GM21576 (cell line): ENCODE measurements around the gene STOML3.

Experiments used
- ATAC-seq: cut with Tn5 transposase; IDR thresholded peaks from one replicate; pipeline ENCODE4 v1.9.1; 2021; ENCODE audit warnings: mild to moderate bottlenecking, moderate library complexity; ENCODE audit not compliant: unreplicated experiment

The STOML3 gene

DNA sequence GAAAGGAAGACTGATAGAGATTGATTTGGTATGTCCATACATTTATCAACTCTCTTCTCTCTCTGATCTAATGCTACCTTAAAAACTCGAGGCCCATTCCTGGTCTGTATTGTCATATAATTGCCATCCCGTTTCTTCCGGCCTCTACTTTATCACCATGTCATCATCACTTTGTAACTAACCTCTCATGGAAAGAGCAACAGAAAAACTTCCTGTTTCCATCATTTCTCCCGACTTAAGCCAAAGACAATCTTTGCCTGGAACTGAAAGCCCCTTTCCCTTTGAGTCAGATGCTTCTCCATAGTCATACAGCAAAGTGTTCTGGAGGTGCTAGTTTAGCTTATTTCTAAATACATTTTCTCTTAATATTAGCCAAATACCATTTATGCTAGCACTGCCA is 2.8 kb upstream of the STOML3 start:
- no peak for ATAC-seq

- ATAC-seq, result no peak
Observed at GRCh38 chr13:38981096-38981495, 9.5 kb downstream of the STOML3 start.

GRCh38 chr13:38980750-38981078 is 9.9 kb downstream of the STOML3 start:
- ATAC-seq, result no peak

GRCh38 chr13:38979891-38980749 is 10.5 kb downstream of the STOML3 start:
- no peak for ATAC-seq

DNA sequence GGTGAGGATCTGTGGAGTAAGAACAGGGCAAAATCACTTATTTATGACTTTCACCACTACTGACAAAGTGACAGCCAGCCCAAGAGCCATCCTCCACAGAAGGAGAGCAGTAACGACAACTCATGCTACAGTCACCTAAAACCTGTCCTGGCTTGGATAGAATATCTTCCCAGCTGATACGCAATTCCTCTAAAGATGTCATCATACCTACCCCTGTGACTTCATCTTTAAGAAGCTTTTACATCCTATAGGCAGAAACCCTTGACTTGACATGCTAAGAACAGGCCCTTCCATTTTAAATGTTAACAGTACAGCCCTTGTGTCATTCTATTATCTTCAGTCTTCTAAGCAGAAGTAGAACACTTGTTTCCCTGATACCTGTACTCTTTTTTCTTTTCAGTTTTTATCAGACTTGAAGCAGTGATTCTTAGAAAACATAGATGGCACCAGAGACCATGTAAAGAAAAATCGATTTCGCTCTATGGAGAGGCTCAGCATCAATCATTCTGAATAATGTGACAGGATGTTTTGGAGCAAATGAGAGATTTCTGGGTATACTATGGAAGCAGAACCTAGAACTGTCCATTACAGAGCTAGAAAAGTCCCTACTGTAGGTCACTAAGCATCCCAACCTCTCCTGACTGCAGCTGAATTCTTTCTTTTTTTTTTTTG is 20.1 kb downstream of the STOML3 start:
- ATAC-seq, result no peak

DNA sequence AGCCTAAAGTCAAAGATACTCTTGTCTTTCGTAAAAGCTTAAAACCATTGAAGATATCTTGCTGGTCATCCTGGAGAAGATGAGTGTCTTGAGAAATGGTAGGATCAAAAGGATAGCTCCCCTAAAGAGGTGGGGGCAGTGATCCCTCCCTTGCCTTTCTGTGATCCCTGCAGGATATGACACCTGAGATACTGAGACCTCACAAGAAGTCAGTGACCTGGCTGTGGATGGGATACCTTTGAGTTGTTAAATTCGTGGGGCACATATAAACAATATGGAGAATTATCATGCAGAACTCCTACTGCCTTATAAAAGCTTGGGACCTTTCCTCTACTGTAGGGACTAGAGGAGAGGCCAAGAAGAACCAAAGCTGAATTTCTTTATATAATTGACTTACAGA is 21.4 kb downstream of the STOML3 start:
- ATAC-seq, result no peak

DNA sequence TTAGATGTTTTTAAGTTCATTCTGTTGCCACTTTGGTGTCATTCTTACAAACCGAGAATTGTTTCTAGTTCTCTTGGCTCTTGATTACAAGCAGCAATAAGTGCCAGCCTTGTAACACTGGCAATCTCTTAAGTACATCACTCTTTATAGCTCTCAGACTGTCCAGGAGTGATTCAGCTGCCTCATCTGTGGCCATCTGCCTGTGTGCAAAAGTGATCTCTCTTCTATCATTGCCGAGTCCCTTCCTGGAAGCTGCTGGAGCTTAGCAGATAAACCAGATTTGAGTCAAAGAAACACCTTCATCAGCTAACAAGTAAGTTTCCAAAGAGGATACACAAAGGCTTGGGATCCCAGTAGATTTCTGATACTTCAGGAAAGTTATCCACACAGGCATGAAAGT is 23.2 kb downstream of the STOML3 start:
- ATAC-seq, result no peak

GRCh38 chr13:38965281-38965680 is 25.4 kb downstream of the STOML3 start:
- ATAC-seq, result no peak

- ATAC-seq, result no peak
Observed at GRCh38 chr13:38960175-38960574, 30.5 kb downstream of the STOML3 start.

GRCh38 chr13:38957794-38958592 is 32.6 kb downstream of the STOML3 start:
- ATAC-seq, result no peak

DNA sequence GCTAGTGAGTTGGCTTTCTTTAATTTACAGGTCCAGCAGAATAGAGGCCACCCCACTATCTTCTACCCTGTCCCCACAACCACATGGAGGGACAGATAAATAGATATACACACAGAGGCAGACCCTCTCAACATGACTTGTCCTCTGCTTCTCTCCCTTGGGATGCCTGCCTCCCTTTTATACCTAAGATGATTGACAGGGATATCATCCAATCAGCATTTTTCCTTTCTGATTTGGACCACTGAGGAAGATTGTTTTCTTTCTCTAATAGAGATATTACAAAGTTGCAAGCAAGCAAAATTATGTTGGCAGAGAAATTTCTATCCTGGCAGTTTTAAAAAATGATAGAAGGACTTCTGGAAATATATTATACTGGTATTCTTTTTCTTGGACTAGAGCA is 35.8 kb downstream of the STOML3 start:
- no peak for ATAC-seq

DNA sequence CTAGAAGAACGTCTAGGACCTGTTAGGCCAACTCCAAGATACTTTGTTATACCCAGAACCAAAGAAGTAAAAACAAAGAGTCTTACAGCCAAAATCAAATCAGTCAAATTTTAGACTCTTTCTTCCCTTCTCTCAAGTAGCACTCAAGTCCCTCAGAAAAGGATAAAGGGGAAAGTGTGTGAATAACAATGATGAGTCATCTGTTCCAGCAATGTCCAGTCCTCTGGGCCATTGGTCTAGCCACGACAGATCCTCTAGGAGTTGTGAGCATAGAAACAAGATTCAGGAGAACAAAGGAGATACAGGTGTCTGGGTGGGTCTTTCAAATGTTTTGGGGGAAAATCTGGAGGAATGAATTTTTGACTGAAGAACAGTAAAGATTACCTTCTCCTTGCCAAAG is 36.3 kb downstream of the STOML3 start:
- no peak for ATAC-seq

GRCh38 chr13:38952827-38953226 is 37.8 kb downstream of the STOML3 start:
- ATAC-seq, result no peak

DNA sequence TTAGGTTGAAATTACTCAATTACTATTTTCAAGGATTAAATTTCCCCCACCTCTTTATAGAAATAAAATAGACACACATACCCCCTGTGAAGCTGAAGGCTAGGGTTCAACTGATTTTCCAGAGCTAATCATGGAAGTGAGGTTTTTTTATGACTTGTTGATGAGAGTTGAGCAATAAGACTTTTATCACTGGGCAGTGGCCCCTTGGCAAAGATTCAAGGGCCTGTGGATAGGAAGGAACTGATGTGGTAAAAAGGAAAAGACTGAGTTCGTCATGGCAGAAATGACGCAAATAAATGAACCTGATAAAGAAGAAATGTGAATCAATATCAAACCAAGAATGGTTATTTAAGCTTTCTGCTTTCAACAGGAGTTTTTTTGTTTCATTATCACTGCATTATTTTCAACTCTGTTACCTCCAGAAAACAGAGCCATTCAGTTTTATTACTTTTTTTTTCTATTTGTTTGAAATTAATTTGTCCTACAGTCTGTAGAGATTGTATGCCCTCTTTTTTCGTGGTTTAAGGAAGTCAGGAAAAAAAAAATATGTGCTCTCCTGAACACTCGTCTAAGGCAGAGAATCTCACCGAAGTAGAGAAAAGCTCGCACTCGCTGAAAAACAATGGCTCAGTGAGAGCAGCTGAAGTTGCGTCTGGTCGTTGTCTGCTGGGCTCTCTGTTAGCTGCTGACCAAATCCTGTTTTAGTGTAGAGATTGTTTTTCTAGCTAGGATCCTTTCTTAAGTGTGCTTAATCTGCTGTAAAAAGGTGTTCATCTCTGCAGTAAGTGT is 38.9 kb downstream of the STOML3 start:
- ATAC-seq, result no peak

DNA sequence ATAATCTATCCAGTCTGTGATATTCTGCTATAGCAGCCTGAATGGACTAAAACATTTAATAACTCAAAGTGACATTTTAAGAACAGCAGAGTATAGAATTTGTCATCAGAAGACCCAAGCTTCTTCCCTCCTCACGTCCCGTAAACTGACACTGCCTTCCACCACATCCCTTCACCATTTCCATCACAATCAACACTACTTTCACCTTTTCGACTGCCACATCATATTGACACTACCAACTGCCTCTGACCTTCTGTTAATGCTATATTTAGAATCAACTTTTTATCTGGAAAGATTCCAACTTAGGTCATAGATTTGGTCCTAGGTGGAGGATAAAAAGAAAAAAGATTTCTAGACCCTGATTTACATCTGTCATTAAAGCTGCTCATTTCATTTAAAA is 39.6 kb downstream of the STOML3 start:
- ATAC-seq, result no peak

- no peak for ATAC-seq
Observed at GRCh38 chr13:38947054-38947453, 43.6 kb downstream of the STOML3 start.

GRCh38 chr13:38944219-38944618 is 46.4 kb downstream of the STOML3 start:
- ATAC-seq, result no peak

DNA sequence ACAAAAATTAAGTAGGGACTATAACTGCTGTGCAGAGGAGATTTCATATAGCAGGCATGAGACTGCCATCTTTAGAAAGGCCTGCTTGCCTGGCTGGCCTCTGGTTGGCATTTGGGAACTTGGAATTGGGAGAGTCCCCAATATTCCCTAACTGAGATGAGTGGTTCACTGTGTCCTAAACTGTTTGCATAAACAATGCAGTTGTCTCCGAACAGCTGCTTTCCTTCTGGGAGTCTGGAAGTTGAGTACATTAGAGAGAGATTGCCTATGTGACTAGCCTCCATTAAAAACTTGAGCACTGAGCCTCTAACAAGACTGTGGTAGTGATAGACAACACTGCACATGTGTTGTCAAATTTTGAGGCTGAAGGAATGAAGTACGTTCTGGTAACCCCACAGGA is 47.4 kb downstream of the STOML3 start:
- ATAC-seq, result no peak

GRCh38 chr13:38941353-38941945 is 49.2 kb downstream of the STOML3 start:
- no peak for ATAC-seq

DNA sequence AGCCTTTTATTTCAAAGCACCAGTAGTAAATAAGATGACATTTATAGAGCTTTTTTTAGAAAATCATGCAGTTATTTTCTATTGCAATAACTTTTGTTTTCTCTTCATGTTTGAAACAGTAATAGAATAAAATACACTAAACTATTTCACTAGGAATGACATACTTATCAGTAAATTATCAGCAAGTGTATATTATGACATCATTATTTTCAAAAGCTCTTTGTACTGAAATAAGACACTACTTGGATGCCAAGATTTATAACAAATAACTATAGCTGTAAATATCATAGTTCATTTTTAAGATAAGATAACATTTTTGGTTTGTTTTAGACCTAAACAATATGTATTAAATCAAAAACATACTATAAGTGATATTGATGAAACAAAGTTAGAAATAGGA is 56.8 kb downstream of the STOML3 start:
- ATAC-seq, result no peak

DNA sequence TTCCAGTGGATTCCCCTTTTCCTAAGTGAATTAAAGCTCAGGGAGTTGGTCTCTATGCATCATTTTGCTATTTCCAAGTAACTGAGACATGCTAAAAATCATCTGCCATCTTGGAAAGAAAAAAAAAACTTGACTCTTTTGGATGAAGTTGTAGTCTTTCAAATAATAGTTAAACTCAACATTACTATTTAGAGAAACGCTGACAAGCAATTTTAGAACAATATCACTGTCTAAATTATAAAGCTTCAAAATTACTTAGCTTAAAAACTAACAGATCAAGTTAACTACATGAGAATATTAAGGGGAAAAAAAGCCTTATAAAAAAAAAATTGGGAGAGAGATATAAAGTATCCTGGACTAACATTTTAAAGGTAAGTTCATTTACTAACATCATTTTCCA is 68.5 kb downstream of the STOML3 start:
- ATAC-seq, result no peak
